Heart left ventricle (tissue), 16 donors: ENCODE results near the gene NOX3. TPM values are rescaled to one million over a fixed set of nuclear protein-coding genes. Genes with fewer than 3 reads are reported as not detected.

Experiments
- ATAC-seq, 4 donors: fragments of 200-7000 bp; cut with Tn5 transposase; one replicate each; pipeline ENCODE4 v1.9.1; 2020 to 2022; ENCODE audit warnings: moderate library complexity in 4 of 4, mild to moderate bottlenecking in 3 of 4, moderate number of reproducible peaks in 1 of 4
- DNase-seq, 5 donors: peaks; one replicate each; pipeline ENCODE4 v3.0.0-alpha.2; 2020
- H3K27ac ChIP-seq, 12 donors: fragments of 200-600 bp; sonication (generic) in 4 of 12; one replicate each; pipeline versions ENCODE4 v1.5.0 to v1.8.0; 2016 to 2022; ENCODE audit warnings: mild to moderate bottlenecking in 2 of 12
- H3K27me3 ChIP-seq, 9 donors: fragments of 200-600 bp; sonication (generic) in 2 of 9; one replicate each; pipeline versions ENCODE4 v1.5.1 to v1.8.0; 2016 to 2022; ENCODE audit warnings: mild to moderate bottlenecking in 3 of 9
- H3K36me3 ChIP-seq, 9 donors: fragments of 200-600 bp; sonication (generic) in 2 of 9; one replicate each; pipeline versions ENCODE4 v1.5.0 to v1.8.0; 2018 to 2022; ENCODE audit warnings: mild to moderate bottlenecking in 2 of 9
- H3K4me1 ChIP-seq, 12 donors: fragments of 200-600 bp; sonication (generic) in 4 of 12; one replicate each; pipeline versions ENCODE4 v1.5.0 to v1.8.0; 2016 to 2022; ENCODE audit warnings: mild to moderate bottlenecking in 3 of 12
- H3K4me3 ChIP-seq, 12 donors: fragments of 200-600 bp; sonication (generic) in 4 of 12; one replicate each; pipeline versions ENCODE4 v1.5.0 to v1.8.0; 2017 to 2022; ENCODE audit warnings: mild to moderate bottlenecking in 9 of 12, moderate library complexity in 4 of 12
- H3K9me3 ChIP-seq, 12 donors: fragments of 200-600 bp; sonication (generic) in 4 of 12; one replicate each; pipeline versions ENCODE4 v1.5.0 to v1.8.0; 2016 to 2022; ENCODE audit warnings: mild to moderate bottlenecking in 1 of 12
- CTCF ChIP-seq, 12 donors: fragments of 200-600 bp; sonication (generic) in 4 of 12; IDR thresholded peaks; one replicate each; pipeline versions ENCODE4 v1.5.0 to v1.8.0; 2018 to 2022; ENCODE audit warnings: antibody characterized with exemption in 12 of 12, mild to moderate bottlenecking in 5 of 12
- POLR2A ChIP-seq, 2 donors: fragments of 450-650 bp; IDR thresholded peaks; one replicate each; pipeline ENCODE4 v1.6.1; 2017; ENCODE audit warnings: antibody characterized with exemption in 2 of 2, mild to moderate bottlenecking in 2 of 2, moderate library complexity in 2 of 2
- WGBS, 4 donors: extraction: QIAGEN DNeasy Blood & Tissue Kit in 2 of 4; methylation state at CpG; one replicate each; pipeline versions ENCODE4 v1.1.5 to v1.1.7; 2013 to 2018; 5-methylcytosine and 5-hydroxymethylcytosine counted together
- intact Hi-C, 10 donors: fragments of 100-400 bp; cut with DNase I; formaldehyde crosslinking; loops; one replicate each; pipeline versions ENCODE4 v1.11.1 to v1.14.2; 2022
- polyA plus RNA-seq, 2 donors: library from polyadenylated mRNA; stranded (reverse); fragments of 200-250 nt; gene quantifications; one replicate each; pipeline ENCODE4 v1.2.3, GENCODE V29; 2013
- total RNA-seq, 9 donors: library from RNA; depleted of rRNA in 2 of 9; stranded (reverse); fragments of >200 nt in 2 of 9; fragmentation: NEBNext Ultra II Directional in 3 of 9; extraction: Animal tissue kit (Norgen Biotek cat#: 25700) in 3 of 9; gene quantifications; one replicate each; pipeline versions ENCODE4 v1.1.0 to v1.2.4, GENCODE V29; 2016 to 2023
- donor health status: ischemic (EF 13 %, LVEDD 7.1; RV severe dilation, severe dysfunction).
- donor health status: healthy with polysubstance abuse.
- donor health status: DM: no; HTN: yes; CAD: no.
- donor health status: DM: no; HTN: no; CAD: no.
- donor health status: ischemic (EF 25% LVEDD 6.9; RV normal size, moderate dysfunction).
- donor health status: ischemic (EF 25% LVEDD 5.7; RV mildly dilated, moderate dysfunction).
- donor health status: healthy.
- donor health status: DM: yes; HTN: yes; CAD: no.
- donor health status: ischemic (EF 35%, LVEDD 5.7; RV mildly dilated, moderate dysfunction).
- donor health status: nonischemic (EF 11% LVEDD 7.7; RV severe dilation, severe dysfunction).
- donor health status: DM: yes; HTN: yes; CAD: no.
- donor health status: PGD.
- donor health status: ischemic (EF 29% LVEDD 5.4; RV normal size, mild dysfunction).
- donor health status: nonischemic (EF 23%, LVEDD 6.1; RV moderate dilation, normal function).

NOX3 gene
- total and polyA plus RNA-seq, 11 donors: not detected

DNA sequence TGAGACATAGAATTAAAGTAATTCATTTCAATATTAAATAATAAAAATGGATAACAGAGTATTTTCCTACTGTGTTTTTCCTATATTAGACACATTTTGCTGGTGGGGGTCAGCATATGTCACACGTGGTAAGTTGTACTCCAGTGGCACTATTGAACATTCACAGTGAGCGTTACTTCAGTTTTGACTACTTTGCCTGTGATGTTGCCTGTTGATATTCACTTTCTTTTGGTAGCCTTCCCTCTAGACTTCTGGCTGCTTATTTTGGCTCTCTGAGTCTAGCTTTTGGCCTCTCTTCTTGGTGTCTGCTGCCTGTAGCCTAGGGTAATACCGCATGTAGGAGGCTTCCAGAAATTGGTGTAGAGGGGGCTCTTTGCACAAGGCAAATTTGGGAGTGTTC is 76.9 kb downstream of the NOX3 start:
- WGBS, 4 donors: 90 to 95% (median 91%) methylated on average over 3 of the region's 3 CpGs
- intact Hi-C loops: no loop called here
- no peak for TF ChIP-seq CTCF (IDR thresholded peaks at IDR 0.05)
- TF ChIP-seq POLR2A (IDR thresholded peaks at IDR 0.05): no peak
- Histone ChIP-seq H3K4me1 (no peaks in the 10 kb centered on the region), H3K27me3 (no peaks in the 10 kb centered on the region), H3K36me3 (no peaks in the 10 kb centered on the region), H3K9me3 (no peaks in the 10 kb centered on the region), H3K4me3 (no peak overlapping the region), H3K27ac (no peak overlapping the region)
- ATAC-seq: no peak
- no peak for DNase-seq

- intact Hi-C loops: no loop called here
- H3K27ac ChIP-seq: no peak overlapping the region
- H3K27me3 ChIP-seq: no peaks in the 10 kb centered on the region
- DNase-seq (no peak), ATAC-seq (no peak)
- no peak overlapping the region for H3K4me3 ChIP-seq
- TF ChIP-seq CTCF (IDR thresholded peaks at IDR 0.05) (no peak), POLR2A (IDR thresholded peaks at IDR 0.05) (no peak)
- H3K4me1 ChIP-seq: no peaks in the 10 kb centered on the region
- H3K36me3 ChIP-seq: no peaks in the 10 kb centered on the region
- H3K9me3 ChIP-seq: no peaks in the 10 kb centered on the region
Observed at GRCh38 chr6:155378276-155378675, 77.4 kb downstream of the NOX3 start.

- Histone ChIP-seq H3K4me1 (no peaks in the 10 kb centered on the region), H3K27ac (no peak overlapping the region), H3K27me3 (peaks cover 0 to 2% (median 0%) of the 10 kb centered on the region in 9 donors), H3K36me3 (no peaks in the 10 kb centered on the region), H3K4me3 (no peak overlapping the region), H3K9me3 (no peaks in the 10 kb centered on the region)
- TF ChIP-seq CTCF (IDR thresholded peaks at IDR 0.05) (no peak), POLR2A (IDR thresholded peaks at IDR 0.05) (no peak)
- DNase-seq (no peak), ATAC-seq (no peak)
- intact Hi-C loops: no loop called here
- 93 to 100% (median 96%) methylated on average over 1 of the region's 1 CpG for WGBS, 4 donors
Observed at GRCh38 chr6:155377061-155377460, 78.6 kb downstream of the NOX3 start.

GRCh38 chr6:155375801-155376200 is 79.8 kb downstream of the NOX3 start:
- TF ChIP-seq CTCF (IDR thresholded peaks at IDR 0.05) (no peak), POLR2A (IDR thresholded peaks at IDR 0.05) (no peak)
- WGBS, 4 donors: 71 to 80% (median 78%) methylated on average over 2 of the region's 2 CpGs
- Histone ChIP-seq H3K9me3 (no peaks in the 10 kb centered on the region), H3K27ac (no peak overlapping the region), H3K4me3 (no peak overlapping the region), H3K4me1 (no peaks in the 10 kb centered on the region), H3K36me3 (no peaks in the 10 kb centered on the region), H3K27me3 (peaks cover 0 to 2% (median 0%) of the 10 kb centered on the region in 9 donors)
- no peak for ATAC-seq
- no peak for DNase-seq
- intact Hi-C loops: no loop called here
